ENCODE results near the gene CTNNA1. TPM values are rescaled to one million over a fixed set of nuclear protein-coding genes. Genes with fewer than 3 reads are reported as not detected.
A peak's percentile ranks its signal among the peaks of the same experiment; 100 is the strongest.

CTNNA1 gene
- total and polyA plus RNA-seq, 2 donors (not counting 3 experiments of a cell fraction or from before 2014, with no cell fraction given): 156 to 394 TPM

GRCh38 chr5:138824516-138824915, 71.3 kb downstream of the CTNNA1 start:
- Histone ChIP-seq H4K20me1 (replicated peaks; ENCODE audit: control insufficient read depth, extremely low read depth, insufficient read depth, low read length) (peaks cover 19% of the 10 kb centered on the region), H3K27ac (ENCODE audit: insufficient read depth, low read depth, low read length) (peak overlapping the region; percentile 24), H3K36me3 (ENCODE audit: control insufficient read depth in 2 of 2, extremely low read depth in 1 of 2, insufficient read depth in 2 of 2, low read length in 2 of 2) (peaks cover 10 to 21% of the 10 kb centered on the region in 2 experiments), H3K27me3 (ENCODE audit: control insufficient read depth in 2 of 2, insufficient read depth in 2 of 2, low read length in 2 of 2) (no peaks in the 10 kb centered on the region), H3K4me3 (replicated peaks in 1 of 3; ENCODE audit: insufficient read depth in 1 of 3, low read depth in 1 of 3, low read length in 3 of 3) (no peak overlapping the region), H3K9me1 (replicated peaks; ENCODE audit: control insufficient read depth, extremely low read depth, insufficient read depth, low read length) (peaks cover 2% of the 10 kb centered on the region), H3K4me2 (ENCODE audit: insufficient read depth, low read length) (peak overlapping the region; percentile 12), H2AFZ (ENCODE audit: low read depth, low read length) (no peak overlapping the region), H3K9me3 (replicated peaks; ENCODE audit: control insufficient read depth, insufficient read depth, low read length) (no peaks in the 10 kb centered on the region), H3K4me1 (ENCODE audit: control insufficient read depth, extremely low read depth, insufficient read depth, low read length) (peaks cover 2% of the 10 kb centered on the region), H3K9ac (replicated peaks; ENCODE audit: extremely low read depth, insufficient read depth, low read length) (no peak overlapping the region), H3K79me2 (ENCODE audit: control insufficient read depth, insufficient read depth, low read length) (peaks cover 72% of the 10 kb centered on the region)
- no TSS peak for BruUV-seq (replicated peaks)
- intact Hi-C loops (cut with micrococcal nuclease) (loop anchor here (1.0 kb wide), 1 partner anchor 8 kb away; no protein-coding TSS in a partner anchor), dilution Hi-C loops (cut with MboI; ENCODE audit: extremely low pct_ligation_motif_present, low sequenced_read_pairs) (no loop called here)
- ChIA-PET POLR2A (no interaction called here), CTCF (interaction anchor here (0.6 to 3.3 kb wide), 38 partner anchors 8 to 443 kb away, joined by 3 to 41 read pairs (median 4); no protein-coding TSS in a partner anchor)
- DNase-seq (ENCODE audit: low read depth, low spot score): peak; percentile 44
- TF ChIP-seq CTCF (IDR thresholded peaks at IDR 0.05; ENCODE audit: extremely low read depth in 1 of 2, insufficient read depth in 1 of 2, low read depth in 1 of 2, low read length in 2 of 2): no peak
- TF ChIP-seq MAX (IDR thresholded peaks at IDR 0.05; ENCODE audit: insufficient read depth, insufficient read length): no peak
- TF ChIP-seq POLR2AphosphoS5 (IDR thresholded peaks at IDR 0.05; ENCODE audit: insufficient read depth, low read depth, low read length): no peak
- no peak for TF ChIP-seq EZH2 (IDR thresholded peaks at IDR 0.05; ENCODE audit: borderline replicate concordance, low read depth, low read length, severe bottlenecking)
- TF ChIP-seq FOS (IDR thresholded peaks at IDR 0.05; ENCODE audit: borderline replicate concordance, insufficient read depth, low read length): no peak
- TF ChIP-seq GATA2 (IDR thresholded peaks at IDR 0.05; ENCODE audit: insufficient read depth, insufficient read length, low read depth, low read length): no peak
- TF ChIP-seq JUN (IDR thresholded peaks at IDR 0.05; ENCODE audit: borderline replicate concordance, insufficient read depth, insufficient read length, low read depth): no peak
- no peak for TF ChIP-seq POLR2A (IDR thresholded peaks at IDR 0.05; ENCODE audit: low read depth, low read length)
- TF ChIP-seq MYC (IDR thresholded peaks at IDR 0.05; ENCODE audit: low read depth, low read length): no peak
- no peak for FAIRE-seq

Data from endothelial cell of umbilical vein (primary cell).